NCI-H2081 (cell line): ENCODE results near the gene FOXF1.

Experiments used
- DNase-seq, 2 experiments: peaks; one replicate each; lab custom pipeline; 2025; lab: John Stamatoyannopoulos, UW

Gene FOXF1

DNA sequence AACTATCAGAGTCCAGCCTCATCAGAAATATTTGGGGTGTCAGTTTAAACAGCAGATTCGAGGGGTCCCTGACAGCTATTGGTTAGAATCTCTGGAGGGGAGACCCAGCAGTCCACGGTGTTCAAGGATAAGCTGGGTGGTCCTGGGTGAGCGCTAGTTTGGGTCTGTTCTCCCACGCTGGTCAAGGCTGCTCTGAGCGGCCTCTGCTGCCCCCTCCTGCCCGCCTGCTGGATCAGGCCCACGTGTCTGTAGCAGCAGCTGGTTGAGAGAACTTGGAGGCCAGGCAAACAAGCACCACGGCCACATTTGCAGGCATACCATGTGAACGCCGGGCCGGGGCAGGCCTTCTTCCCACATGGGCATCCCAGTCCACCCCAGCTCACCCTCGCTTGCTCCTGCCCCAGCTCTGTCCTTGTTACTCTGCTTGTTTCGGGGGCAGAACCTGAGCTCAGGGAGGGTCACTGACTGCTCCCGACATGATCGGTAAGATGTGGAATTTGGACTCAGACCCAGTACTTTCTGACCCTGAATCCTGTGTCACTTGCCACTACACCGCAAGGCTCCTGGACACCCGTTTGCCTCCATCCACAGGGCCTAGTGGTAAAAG lies 7.4 kb downstream of the FOXF1 start:
- DNase-seq, result no peak

DNA sequence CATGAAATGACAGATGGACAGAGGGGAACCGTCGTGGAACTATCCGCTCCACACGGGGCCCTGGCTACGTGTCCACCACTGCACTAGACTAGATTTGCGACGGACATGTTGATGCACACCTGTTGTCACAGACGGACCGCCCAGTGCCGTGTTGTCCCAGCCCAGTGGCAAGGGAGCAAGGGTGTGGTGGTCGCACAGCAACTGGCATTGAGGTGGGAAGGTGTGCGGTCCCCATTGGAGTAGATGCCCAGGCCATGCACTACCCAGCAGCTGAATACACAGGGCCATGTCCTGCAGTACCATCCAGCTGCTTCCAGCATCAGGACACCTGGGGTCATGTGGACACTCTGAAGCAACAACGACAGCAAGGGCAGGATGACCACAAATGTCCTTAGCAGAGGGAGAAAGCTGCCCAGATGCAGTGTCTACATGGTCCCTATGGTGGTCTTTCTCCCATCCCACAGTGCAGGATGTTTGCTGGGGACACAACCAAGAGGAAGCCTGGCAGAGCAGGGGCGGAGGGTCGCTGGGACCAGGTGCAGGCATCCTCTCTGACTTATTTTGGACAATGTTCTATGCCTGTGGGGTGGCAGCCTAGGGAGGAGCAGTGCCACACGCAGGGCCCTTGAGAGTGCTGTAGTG lies 8.8 kb downstream of the FOXF1 start:
- DNase-seq, result no peak

DNA sequence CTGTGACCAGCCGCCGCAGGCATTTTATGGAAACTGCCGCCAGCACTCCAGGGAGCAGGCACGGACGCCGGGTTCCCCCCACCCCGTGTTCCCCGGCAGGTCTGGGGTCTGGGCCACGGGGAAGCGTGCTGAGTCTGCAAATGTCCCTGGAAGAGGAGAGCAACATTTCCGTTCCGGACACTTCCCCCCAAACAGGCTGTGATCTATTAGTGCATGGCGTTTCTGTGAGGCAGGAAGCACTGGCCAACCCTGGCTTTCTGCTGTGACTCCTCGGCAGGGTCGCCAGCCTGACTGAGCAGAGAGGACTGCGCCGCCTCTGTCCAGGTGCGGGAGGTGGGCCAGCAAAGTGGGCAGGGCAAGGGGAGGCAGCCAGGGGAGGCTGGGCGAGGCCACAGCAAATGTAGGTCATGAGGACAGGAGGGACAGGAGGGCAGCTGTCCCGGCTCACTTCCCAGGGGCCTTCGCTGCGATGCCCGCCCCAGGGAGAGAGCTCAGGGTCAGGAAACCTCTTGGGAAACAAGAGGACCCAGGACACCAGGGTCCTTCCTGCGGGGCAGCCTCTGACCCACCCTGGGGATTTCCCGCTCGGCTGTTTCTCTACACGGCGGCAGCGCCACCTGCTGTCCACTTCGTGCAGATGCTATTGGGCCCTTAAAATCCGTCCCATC lies 9.5 kb downstream of the FOXF1 start:
- peak in 1 of 2 experiments; percentile 3 for DNase-seq

DNA sequence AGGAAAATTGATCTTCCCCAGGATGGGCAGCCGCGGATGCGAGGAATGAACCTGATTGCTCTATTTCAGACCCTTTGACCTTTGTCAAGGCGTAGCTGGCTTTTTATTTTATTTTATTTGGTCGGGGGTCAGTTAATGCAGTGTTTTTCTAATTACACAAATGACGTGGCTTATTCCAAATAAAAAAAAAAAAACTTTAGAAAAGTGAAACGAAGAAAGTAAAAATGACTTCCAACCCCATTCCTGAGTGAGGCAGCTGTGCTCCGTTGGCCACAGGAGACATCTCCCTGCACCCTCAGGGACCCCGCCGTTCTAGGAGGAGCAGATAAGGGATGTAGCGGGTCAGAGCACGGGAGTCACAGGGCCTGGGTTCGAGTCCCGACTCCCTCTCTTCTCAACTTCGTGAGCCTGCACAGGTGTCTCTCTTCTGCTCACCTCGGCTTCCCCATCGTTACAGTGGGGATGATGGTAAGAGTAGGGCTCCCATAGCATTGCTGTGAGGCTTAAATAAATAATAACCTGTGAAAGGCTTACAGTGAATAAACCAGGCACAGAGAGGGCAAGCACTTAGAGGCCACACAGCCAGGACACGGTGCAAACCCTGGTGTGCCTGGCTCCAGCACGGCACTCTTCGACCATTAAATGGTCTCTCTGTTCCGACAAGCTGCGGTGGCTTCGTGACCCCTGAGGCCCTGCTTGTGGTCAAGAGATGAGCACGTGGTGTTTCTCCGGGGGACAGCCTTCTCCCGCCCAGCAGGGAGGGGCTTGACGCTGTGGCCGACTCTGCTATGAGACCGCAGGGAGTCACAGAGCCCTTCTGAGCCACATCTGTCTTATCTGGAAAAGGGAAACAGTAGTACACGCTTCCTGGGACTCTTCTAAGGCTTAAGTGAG lies 10.2 kb downstream of the FOXF1 start:
- no peak for DNase-seq

DNA sequence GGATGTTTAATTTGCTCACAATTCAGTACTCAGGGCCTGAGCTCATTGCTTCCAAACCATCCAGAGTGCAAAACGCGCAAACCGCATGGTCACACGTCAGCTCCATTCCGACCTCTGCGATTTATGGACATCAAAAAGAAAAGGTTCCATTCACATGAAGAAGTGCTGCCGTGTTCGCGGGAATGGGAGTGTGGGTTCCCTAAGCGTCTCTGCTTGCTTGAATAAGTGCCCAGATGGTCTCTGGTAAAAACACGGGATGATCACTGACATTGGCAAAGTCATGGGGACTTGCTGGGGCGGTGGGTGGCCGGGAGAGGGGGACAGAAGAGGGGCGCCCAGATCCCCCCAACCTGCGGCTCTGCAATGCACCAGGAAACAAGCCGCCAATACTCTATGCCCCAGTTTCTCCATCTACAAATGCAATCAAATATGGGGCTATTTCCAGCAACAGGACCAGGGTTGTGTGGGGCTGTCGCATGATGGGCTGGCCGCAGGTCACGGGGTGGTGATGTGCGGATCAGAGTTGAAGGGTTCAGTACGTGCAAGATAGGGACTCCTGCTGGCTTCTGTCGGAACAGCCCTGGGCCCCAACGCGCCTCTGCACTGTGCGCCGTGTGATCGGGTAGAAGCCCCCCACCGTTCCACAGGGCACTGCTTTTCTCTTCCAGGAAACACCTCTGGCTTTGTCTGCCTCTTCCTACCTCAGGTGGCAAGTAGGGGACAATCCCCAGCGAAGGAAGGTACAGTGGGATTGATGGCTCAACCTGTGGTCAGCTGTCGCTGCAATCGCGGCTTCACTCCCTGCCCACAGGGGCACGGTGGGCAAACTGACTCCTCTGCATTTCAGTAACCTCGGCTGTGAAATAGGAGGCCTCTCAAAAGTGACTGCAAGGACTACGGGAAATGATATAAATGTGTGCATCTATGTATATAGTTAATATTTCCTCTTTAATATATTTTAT lies 11.2 kb downstream of the FOXF1 start:
- no peak for DNase-seq

DNA sequence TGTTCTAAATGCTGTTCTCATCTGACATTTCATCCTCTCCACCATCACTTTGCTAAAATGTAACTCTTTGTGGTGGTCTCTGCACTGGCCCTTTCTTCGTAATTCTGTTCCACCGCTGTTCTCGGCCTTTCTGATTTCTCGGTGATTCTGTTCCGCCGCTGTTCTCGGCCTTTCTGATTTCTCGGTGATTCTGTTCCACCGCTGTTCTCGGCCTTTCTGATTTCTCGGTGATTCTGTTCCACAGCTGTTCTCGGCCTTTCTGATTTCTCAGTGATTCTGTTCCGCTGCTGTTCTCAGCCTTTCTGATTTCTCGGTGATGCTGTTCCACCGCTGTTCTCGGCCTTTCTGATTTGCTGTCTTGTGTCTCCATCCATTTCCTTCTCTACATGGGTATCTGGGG lies 12.3 kb downstream of the FOXF1 start:
- DNase-seq, result no peak

DNA sequence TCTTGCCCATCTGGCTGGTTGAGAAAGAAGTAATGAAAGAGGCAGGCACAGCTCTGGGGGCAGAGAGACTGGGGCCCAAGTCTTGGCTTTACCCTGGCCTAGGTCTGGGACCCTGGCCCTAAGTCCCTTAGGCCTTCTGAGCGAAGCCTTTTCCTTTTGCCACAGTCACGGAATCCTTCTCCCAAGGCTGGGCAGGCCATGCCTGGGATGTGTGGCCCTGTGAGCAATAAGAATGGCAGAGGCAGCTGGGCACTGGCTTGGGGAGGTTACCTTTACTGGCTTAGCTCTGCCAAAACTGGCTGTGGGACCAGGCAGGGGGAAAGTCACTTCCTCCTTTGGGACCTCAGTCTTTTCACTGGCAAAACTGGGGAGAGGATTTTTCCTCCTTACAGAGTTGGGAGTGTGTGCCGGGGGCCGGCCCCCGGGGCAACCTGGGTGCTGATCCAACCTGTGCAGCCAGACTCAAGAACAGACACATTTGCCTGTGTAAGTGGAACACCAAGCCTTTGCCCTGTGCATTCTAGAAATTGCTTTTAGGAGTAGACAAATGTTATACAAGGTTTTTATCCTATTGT lies 12.9 kb downstream of the FOXF1 start:
- no peak for DNase-seq

DNA sequence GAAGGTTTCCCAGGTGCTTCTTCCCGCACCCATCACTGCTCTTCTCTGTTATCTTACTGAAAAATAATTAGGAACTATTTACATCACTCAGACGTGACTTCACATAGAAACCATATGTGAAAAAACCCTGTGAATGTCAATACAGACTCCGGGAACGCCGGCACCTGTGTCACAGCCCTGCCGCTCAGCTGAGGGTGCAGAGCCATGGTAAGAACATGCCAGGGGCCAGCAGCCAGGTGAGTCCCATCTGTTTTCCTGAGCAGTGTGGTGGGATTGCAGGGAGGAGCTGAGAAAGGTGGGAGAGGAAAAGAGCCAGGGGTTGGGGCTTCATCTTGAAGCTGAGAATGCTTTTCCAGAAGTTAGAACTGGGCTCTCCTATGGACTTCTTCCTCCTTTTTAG lies 13.7 kb downstream of the FOXF1 start:
- DNase-seq, result no peak

DNA sequence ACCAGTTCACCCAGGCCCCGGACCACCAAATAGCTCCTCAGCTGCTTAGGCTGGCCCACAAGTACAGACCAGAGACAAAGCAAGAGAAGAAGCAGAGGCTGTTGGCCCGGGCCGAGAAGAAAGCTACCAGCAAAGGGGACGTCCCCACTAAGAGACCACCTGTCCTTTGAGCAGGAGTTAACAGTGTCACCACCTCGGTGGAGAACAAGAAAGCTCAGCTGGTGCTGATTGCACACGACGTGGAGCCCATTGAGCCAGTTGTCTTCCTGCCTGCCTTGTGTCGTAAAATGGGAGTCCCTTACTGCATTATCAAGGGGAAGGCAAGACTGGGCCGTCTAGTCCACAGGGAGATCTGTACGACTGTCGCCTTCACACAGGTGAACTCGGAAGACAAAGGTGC lies 15.4 kb downstream of the FOXF1 start:
- DNase-seq, result no peak

DNA sequence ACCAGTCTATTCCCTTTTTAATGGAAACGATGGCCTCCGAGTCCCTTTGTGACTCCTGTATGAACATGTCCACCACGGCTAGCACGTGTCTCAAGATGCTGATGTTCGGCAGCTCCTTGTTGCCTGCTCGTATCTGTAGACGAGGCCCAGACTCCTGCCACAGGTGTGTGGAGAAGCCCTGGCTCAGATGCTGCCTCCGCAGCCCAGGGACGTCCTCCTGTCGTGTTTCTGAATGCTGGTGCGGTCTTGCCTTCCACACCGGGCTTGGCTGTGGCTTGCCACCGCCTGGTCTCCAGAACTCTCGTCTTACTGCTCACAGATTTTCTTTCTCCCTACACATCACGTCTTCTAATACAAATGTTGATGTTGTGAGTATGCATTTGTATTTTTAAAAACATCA lies 17.0 kb downstream of the FOXF1 start:
- no peak for DNase-seq

DNA sequence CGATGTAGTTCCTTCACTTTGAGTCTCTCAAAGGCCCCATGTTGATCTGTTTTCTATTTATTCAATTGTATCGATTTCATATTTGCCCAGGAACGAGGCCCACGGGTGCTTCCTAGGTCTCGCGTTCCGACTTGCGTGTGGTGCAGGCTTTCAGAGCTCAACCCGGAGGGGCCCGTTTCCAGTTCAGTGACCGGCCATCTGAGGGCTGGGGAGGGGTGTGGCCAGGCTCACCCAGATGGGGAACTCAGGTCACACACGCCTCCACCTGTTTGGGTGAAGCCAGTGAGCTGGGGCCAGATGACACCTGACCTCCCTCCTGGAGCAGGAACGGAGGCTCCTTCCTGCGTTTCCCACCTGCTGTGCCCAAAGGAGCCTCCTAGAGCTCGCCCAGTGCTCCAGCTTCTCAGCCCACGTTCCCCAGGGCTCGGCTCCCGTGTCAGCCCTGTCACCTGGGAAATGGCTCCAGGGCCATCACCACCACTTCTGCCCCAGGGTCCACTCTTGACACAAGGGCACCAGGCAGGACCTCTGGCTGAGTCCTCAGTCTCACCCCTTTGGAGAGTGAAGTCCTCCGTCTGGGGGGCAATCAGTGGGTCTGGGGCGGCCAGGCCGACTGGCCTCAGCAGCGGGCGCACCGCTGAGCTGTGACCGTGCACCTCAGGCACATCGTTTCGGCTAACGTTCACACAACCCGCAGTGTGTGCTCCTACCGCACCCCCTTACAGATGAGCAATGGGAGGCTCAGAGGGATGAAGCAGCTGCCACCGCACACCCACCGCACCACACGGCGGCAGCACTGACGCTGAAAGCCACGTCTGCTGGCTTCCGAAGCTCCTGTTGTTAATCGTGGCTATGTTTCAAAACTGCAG lies 18.0 kb downstream of the FOXF1 start:
- DNase-seq, result no peak

DNA sequence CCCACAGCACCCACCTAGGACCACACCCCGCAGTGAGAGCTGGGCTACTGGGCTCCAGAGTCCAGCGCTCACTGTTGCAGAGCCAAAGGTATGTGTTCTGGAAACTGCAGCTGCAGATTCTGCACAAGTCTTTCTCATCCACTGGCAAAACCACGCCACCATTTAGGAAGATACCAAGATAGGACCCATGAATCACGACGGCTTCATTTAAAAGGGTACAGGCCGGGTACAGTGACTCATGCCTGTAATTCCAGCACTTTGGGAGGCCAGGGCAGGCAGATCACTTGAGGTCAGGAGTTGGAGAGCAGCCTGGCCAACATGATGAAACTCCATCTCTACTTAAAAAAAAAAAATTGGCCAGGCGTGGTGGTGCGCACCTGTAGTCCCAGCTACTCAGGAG lies 18.8 kb downstream of the FOXF1 start:
- DNase-seq, result no peak

DNA sequence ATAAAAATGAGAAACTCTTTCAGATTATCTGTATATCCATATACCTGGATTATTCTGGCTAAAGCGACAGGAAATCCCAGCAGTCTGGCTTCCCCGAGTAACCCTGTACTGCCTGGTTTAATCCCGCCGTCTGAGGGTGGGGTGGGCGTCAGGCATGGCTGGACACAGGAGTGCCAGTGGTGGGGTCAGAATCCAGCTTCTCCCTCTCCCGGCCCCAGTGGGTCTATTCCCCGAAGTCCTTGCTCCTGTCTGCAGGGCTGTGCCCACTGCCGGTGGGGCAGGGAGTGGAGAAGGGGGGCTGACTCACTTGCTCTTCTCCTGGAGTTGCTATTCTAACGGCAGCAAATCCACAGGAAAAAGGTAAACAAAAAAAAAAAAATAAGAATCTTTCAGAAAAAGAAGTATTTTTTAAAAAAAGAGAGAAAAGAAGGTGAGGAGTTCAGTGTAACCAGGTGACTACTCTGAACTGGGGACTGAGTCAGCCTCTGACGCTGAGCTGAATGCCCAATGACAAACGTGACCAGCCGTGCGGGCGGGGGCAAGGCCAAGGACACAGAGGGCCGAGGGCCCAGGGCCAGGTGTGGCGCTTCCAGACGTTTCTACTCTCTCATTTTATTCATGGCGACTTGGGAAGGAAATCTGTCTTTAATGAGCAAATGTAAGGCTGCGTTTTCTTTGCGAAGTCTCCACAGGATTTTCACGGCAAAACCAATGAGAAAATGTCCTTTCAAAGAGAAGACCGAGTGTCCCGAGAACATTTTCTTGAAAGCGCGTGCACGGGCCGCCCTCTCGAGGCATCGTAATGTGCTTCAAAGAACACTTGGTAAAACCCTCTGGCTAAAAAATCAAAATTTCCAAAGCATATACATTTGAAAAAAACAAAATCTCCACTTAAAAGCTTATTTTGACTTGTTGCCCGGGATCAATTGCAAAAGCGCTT lies 20.2 kb downstream of the FOXF1 start:
- no peak for DNase-seq

DNA sequence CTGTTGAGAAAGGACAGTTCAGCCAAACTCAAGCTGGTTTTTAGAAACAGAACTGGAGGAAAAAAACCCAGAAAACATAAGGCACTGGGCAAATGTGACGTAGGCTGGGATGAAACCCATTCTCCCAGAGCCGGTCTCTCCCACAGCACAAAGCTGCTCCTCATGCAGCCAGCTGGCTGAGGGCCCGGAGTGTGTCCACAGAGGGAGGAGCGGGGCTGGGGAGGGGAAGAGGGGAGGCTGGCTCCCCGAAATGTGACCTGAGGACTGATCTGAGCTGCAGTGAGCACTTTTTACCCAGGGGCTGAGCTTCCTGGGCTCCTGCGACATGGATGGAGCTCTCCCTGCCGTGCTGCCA lies 20.8 kb downstream of the FOXF1 start:
- no peak for DNase-seq

DNA sequence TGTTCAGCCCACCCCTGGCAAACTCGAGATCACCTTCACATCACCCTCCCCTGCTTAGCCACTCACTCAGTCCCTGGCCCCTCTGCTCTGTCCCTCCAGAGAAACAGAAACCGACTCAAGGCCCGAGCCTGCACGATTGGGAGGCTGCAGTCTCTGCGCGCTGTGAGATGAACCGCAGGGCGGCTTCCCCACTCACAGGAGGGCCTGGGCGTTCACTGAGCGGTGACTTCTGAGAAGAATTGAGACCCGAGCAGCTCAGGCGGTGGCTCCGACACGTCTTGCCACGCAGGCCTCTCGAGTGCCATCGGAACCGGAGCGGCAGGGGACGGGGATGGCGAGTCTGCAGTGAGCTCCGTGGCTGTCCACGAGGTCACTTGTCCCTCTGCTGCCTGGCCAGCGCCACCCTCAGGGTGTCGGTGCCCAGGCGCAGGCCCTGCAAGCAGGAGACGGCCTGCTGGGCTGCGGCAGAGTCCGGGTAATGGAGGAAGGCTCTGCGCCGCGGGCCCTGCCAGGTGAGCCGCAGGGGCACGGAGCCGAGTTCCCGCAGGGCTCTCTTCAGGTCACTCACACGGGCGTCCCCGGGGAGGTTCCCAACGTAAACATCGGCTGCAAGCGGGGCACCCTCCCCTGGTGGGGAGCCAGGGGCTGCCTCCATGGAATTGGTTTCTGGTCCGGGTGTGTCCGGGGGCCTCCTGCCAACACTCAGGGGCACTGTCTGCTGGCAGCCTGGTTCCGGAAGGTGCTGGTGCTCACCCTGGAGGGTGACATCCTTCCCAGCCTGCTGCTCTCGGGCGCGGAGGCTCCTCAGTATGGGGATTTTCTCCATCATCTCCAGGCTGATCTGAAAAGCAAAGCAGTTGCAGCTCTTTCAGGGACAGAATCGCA lies 21.6 kb downstream of the FOXF1 start:
- DNase-seq, result no peak

DNA sequence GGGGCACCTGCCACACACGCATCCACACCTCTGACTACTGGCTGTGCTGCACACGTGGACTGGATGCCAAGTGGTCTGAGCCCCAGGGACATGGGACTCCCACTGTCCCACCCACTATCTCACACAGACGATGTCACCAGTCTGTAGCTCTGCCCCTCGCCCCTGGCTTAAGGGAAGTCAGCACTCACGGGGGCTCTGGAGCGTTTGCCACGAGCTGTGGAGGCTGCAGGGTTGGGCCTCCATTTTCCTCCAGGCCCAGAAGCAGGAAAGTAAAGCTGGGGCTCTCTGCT lies 22.1 kb downstream of the FOXF1 start:
- DNase-seq, result no peak

DNA sequence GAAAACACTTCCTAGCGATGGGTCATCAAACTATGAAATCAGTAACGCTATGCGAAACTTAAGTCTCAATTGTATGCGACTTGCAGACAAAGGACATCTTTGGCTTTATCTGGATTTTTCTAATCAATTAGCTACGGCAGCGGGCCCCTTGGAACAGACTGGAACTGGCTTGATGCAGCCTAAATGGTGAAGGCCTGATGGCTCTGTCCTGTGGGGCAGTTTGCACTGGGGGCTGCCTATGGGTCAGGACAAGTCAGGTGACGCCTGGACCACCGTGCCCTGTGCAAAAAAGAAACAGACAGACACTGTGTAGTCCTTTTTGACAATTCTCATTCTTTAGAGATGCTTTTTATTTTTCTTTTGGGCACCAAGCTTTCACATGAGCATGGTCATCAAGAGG lies 22.7 kb downstream of the FOXF1 start:
- DNase-seq, result no peak

DNA sequence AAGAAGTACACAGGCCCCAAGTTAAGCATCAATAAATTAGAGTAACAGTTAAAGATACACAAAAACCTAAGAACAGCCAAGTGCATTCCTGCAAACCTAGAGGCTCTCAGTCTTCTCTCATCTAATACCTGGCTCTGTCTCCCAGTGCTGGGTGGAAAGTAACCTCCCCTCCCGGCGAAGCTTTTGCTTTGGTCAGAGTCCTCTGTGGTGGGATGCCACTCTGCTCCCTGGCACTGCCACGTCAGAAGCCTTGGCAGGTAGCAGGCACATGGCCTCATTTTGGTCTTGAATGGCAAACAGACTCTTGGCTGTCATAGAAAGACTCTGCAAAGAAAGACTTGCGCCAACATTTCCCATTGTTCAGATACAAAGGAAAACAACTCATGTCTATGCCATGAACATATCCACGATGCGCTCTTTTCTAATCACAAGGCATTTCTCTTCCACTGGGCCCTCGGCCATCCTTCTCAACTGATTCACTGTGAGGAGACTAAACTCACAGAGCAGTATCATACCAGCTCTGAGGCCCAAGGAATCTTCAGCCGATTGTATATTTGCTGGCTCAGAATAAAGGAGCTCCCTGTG lies 23.5 kb downstream of the FOXF1 start:
- no peak for DNase-seq
